Adipocyte (in vitro differentiated cells): ENCODE data around the gene AHCYL2.
A peak's percentile ranks its signal among the peaks of the same experiment; 100 is the strongest.

Experiments used
- DNase-seq: peaks from one replicate; pipeline ENCODE4 v3.0.0-alpha.2; 2015; ENCODE audit warnings: low read depth
- H3K27me3 ChIP-seq: replicated peaks from 2 replicates; pipeline ENCODE4 v1.7.0; 2013; ENCODE audit warnings: mild to moderate bottlenecking, low read length, moderate library complexity; ENCODE audit not compliant: control insufficient read depth, insufficient read depth
- H3K36me3 ChIP-seq: 2 replicates; pipeline ENCODE4 v1.7.0; 2013; ENCODE audit warnings: low read length, mild to moderate bottlenecking, moderate library complexity; ENCODE audit not compliant: control insufficient read depth, insufficient read depth, severe bottlenecking
- H3K4me1 ChIP-seq: 2 replicates; pipeline ENCODE4 v1.7.0; 2013; ENCODE audit warnings: mild to moderate bottlenecking, low read length, moderate library complexity; ENCODE audit not compliant: control insufficient read depth, insufficient read depth
- H3K4me3 ChIP-seq: 2 replicates; pipeline ENCODE4 v1.7.0; 2013; ENCODE audit warnings: mild to moderate bottlenecking, low read length, moderate library complexity
- H3K9ac ChIP-seq: 2 replicates; pipeline ENCODE4 v1.7.0; 2013; ENCODE audit warnings: mild to moderate bottlenecking, low read length, moderate library complexity
- H3K9me3 ChIP-seq: 2 replicates; pipeline ENCODE4 v1.7.0; 2013; ENCODE audit warnings: mild to moderate bottlenecking, low read length, moderate library complexity; ENCODE audit not compliant: control insufficient read depth

AHCYL2 gene

DNA sequence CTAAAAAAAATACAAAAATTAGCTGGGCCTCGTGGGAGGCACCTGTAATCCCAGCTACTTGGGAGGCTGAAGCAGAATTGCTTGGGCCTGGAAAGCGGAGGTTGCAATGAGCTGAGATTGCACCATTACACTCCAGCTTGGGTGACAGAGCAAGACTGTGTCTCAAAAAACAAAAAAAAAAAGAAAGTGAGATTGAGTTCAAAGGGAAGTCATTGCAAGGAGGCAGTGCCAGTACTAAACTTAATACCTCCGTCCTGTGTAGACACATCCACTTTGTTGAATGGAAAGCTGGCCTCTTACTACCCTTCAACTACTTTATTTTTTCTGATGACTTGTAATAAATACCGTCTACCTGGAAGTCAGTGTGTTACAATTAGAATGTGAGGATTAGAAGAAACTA, 31.0 kb downstream of the AHCYL2 start:
- Histone ChIP-seq H3K36me3 (no peaks in the 10 kb centered on the region), H3K4me3 (no peak overlapping the region), H3K27me3 (no peaks in the 10 kb centered on the region), H3K9ac (no peak overlapping the region), H3K9me3 (no peaks in the 10 kb centered on the region), H3K4me1 (peaks cover 13% of the 10 kb centered on the region)
- DNase-seq = no peak

DNA sequence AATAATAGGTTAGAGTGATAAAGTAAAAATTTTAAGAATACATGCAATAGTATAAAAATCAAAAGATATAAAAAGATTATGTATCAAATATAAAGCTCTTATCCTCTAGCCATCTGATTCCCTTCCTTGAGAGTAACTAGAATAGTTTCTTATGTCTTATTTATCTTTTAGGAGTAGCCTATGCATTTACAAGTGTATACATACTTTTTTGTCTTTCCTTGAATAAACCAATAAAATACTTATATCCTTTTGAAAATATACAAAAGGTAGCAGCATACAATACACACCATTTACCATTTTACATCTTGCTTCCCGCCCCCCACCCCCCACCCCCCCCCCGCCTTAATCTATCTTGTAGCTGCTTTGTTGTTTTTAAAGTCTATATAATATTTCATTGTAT, 31.4 kb downstream of the AHCYL2 start:
- no peak overlapping the region for H3K4me3 ChIP-seq
- no peaks in the 10 kb centered on the region for H3K36me3 ChIP-seq
- DNase-seq = no peak
- H3K9me3 ChIP-seq = no peaks in the 10 kb centered on the region
- H3K4me1 ChIP-seq = peaks cover 13% of the 10 kb centered on the region
- no peak overlapping the region for H3K9ac ChIP-seq
- no peaks in the 10 kb centered on the region for H3K27me3 ChIP-seq

DNA sequence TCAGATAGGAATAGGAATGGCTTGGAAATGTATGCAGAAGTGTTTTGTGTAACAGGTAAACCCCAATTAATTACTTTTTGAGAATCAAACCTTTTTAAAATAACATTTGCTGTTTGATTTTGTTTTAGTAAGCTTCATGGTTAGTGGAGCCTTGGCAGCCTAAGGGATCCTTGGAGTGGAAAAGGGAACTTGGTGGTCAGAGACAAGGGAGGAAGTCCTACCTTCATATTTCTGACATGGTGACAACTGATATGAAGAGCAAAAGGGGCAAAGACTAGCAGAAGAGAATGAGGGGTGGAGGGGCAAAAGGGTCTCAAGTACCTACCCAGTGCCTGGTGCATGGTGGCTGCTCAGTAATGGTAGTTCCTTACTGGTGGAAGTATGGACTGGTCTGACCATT, 32.3 kb downstream of the AHCYL2 start:
- Histone ChIP-seq H3K27me3 (no peaks in the 10 kb centered on the region), H3K9me3 (no peaks in the 10 kb centered on the region), H3K9ac (no peak overlapping the region), H3K4me3 (no peak overlapping the region), H3K36me3 (no peaks in the 10 kb centered on the region), H3K4me1 (peaks cover 9% of the 10 kb centered on the region)
- DNase-seq = no peak

DNA sequence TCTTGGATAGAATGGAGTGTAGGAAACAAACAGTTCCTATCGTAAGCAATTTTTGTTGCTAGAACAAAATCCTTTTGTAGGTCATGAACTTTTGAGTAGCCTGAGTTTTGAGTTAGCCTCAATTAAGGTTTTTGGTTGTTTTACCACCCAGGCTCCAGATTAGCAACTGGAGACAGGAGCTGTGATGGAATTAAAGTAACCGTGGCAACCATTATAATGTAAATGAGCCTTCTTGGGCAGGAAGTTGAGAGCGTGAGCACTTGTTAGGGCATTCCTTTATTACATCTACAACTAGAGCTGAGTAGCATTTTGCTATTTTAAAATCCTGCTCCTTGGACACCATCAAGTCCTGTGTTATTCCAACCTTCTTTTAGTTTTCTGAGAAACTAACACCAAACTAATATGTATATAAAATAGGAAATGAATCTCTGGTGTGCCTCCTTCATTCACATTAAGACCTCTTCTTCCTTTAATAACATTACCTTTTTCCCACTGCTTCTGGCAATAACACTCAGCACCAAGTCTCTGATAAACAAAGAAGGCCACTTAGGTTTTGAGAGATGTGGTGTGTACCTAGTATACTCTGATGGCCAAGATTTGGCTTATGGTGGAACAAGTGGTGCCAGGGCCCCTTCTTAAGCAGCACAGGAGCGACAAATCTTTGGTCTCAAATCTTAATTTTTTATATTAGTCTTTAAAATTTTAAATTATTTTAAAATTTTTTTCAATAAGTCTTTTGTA, 34.0 kb downstream of the AHCYL2 start:
- no peaks in the 10 kb centered on the region for H3K36me3 ChIP-seq
- H3K4me1 ChIP-seq = peaks cover 5% of the 10 kb centered on the region
- H3K9me3 ChIP-seq = no peaks in the 10 kb centered on the region
- no peak overlapping the region for H3K4me3 ChIP-seq
- no peak overlapping the region for H3K9ac ChIP-seq
- H3K27me3 ChIP-seq = no peaks in the 10 kb centered on the region
- DNase-seq = no peak

DNA sequence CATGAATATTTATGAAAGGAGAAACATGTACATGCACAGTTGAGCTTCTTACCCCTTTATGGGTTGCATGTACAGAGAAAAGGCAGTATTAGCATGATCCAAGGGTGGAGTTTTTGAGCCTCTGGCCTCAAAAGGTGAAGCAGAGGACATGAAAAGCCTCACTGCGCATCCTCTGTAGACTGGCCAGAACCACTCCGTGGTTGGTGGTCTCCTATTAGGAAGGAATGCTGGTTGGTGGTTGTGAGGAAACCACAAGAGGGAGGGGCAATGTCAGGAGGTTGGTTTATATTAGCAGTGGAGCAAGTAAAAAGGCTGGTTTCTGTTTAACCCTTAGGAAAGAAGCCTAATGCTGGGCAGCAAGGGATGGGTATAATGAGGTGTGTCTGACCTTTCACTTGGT, 37.5 kb downstream of the AHCYL2 start:
- no peaks in the 10 kb centered on the region for H3K27me3 ChIP-seq
- no peak overlapping the region for H3K4me3 ChIP-seq
- H3K36me3 ChIP-seq = no peaks in the 10 kb centered on the region
- no peak overlapping the region for H3K9ac ChIP-seq
- no peaks in the 10 kb centered on the region for H3K9me3 ChIP-seq
- no peak for DNase-seq
- H3K4me1 ChIP-seq = peaks cover 5% of the 10 kb centered on the region

DNA sequence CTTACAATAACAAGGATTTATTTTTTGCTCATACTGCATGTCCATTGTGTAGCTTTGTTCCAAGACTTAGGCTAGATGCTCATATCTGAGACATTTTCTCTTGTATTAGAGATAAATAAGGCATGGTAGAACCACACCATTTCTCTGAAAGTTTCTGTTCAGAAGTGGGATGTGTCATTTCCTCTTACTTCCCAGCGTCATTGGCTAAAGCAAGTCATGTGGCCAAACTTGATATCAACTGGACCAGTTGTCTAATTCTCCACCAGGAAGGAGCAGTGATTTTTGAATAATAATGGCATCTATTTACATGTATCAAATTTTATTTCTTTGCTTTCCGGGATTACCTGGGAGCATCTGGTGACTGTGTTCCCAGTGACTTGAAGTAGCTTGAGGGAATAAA, 38.3 kb downstream of the AHCYL2 start:
- no peak for DNase-seq
- H3K36me3 ChIP-seq = no peaks in the 10 kb centered on the region
- no peak overlapping the region for H3K4me3 ChIP-seq
- no peak overlapping the region for H3K9ac ChIP-seq
- no peaks in the 10 kb centered on the region for H3K9me3 ChIP-seq
- H3K27me3 ChIP-seq = no peaks in the 10 kb centered on the region
- peaks cover 5% of the 10 kb centered on the region for H3K4me1 ChIP-seq

DNA sequence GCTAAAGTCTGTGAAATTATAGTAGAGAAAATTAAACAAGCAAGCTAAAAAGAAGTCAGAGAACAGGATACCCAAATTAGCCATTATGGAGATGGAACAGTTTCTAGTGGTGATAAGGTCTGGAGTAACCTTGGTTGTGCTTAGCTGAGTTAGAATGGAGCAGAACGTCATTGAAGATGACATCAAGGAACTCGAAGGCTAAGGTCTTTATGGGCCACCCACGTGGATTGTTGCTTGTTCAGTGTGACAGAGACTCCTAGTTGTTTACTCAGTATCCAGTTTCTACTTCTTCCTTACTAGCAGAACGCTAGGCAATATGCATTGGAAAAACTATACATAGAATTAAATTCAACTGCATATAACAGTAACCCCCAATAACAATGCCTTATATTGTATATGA, 39.7 kb downstream of the AHCYL2 start:
- no peak for DNase-seq
- H3K4me1 ChIP-seq = peaks cover 3% of the 10 kb centered on the region
- no peak overlapping the region for H3K9ac ChIP-seq

DNA sequence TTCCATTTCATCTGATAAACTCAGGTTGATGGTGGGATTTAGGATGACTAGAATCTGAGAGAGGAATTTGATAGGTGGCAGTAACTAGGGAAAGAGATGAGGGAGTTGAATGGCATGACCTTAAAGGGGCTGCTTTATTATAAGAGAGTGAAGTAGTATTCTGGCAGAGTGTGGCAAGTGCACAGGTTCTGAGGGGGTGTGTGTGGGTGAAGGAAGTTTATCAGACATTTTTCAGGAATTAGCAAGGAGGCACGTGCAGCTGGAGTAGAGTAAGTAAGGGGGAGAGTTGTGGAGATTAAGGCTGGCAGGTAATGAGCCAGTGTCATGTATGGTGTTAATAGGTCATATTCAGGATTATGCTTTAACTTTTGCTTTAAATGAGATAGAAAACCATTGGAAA, 40.5 kb downstream of the AHCYL2 start:
- Histone ChIP-seq H3K4me3 (no peak overlapping the region), H3K9me3 (no peaks in the 10 kb centered on the region), H3K36me3 (no peaks in the 10 kb centered on the region), H3K27me3 (no peaks in the 10 kb centered on the region), H3K4me1 (no peaks in the 10 kb centered on the region), H3K9ac (no peak overlapping the region)
- DNase-seq = no peak

More for the DNA sequence above, 39.7 kb downstream of the AHCYL2 start:
- H3K36me3 ChIP-seq = no peaks in the 10 kb centered on the region
- H3K27me3 ChIP-seq = no peaks in the 10 kb centered on the region
- no peak overlapping the region for H3K4me3 ChIP-seq
- H3K9me3 ChIP-seq = no peaks in the 10 kb centered on the region

DNA sequence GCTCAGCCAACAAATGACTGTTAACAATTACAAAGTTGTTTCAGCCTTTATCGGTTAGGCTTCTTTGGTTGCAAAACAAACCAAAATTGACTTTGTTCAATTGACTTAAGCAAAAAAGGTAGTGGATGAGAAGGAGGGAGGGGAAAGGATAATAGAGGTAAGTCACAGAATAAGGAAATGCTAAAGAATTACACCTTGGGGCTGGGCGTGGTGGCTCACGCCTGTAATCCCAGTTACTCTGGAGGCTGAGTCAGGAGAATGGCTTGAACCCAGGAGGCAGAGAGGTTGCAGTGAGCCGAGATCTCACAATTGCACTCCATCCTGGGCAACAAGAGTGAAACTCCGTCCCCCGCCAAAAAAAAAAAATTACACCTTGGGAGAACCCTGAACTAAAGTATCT, 41.4 kb downstream of the AHCYL2 start:
- no peak overlapping the region for H3K4me3 ChIP-seq
- no peaks in the 10 kb centered on the region for H3K27me3 ChIP-seq
- H3K9me3 ChIP-seq = no peaks in the 10 kb centered on the region
- no peak overlapping the region for H3K9ac ChIP-seq
- no peak for DNase-seq
- H3K36me3 ChIP-seq = no peaks in the 10 kb centered on the region
- peaks cover 2% of the 10 kb centered on the region for H3K4me1 ChIP-seq

DNA sequence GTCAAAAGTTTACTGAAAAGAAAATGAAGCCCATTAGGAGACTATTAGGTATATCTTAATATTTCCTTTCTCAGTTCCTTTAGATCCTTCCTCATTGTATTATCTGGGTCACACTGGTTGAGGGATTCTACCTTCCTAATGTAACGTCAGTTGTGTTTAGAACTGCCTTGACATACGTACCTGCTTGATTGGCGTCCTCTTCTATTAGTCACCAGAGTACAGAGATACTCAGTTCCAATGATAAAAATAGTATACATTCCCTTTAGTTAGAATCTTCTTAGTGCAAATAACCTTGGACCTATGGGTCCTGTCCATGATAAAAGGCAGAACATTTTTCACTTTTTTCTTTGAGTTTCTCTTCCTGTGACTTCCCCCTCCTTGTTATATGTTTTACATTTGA, 45.2 kb downstream of the AHCYL2 start:
- no peak overlapping the region for H3K9ac ChIP-seq
- no peak overlapping the region for H3K4me3 ChIP-seq
- no peak for DNase-seq
- H3K9me3 ChIP-seq = peaks cover 10% of the 10 kb centered on the region
- peaks cover 2% of the 10 kb centered on the region for H3K4me1 ChIP-seq
- no peaks in the 10 kb centered on the region for H3K27me3 ChIP-seq
- no peaks in the 10 kb centered on the region for H3K36me3 ChIP-seq

DNA sequence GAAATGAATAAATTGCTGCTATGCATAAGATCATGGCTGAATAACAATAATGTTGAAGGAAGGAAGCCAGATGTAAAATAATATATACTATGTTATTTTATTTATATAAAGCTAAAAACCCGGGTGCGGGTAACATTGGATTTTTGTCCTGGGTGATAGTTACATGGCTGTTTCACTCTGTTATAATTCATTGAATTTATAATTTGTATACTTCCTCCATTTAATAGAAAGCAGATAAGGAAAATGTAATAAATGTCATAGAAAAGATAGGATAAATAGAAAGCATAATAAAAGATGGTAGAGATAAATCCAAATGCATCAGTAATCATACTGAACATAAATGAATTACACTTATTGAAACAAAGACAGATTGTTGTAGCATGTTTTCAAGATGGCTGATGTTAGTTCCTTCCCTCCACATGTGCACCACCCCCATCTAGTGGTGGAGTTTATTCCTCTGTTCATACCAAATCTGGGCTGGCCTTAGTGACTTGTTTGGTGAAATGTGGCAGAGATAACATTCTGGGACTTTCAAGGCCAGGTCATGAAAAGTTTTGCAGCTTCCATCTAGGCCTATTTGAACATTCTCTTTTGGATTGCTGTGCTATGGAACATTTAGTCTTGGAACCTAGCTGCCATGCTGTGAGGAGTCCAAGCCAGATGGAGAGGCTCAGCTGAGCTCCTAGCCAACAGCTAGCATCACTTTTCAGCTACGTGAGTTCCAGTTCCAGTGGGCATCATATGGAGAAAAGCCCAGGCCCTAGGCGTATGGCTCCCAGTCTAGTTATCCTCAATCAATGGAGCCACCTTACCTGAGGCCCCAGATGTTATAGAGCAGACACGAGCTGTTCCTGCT, 46.9 kb downstream of the AHCYL2 start:
- H3K9ac ChIP-seq = no peak overlapping the region
- DNase-seq = peak; percentile 24
- peaks cover 2% of the 10 kb centered on the region for H3K4me1 ChIP-seq
- H3K4me3 ChIP-seq = no peak overlapping the region
- peaks cover 10% of the 10 kb centered on the region for H3K9me3 ChIP-seq
- H3K27me3 ChIP-seq = no peaks in the 10 kb centered on the region
- H3K36me3 ChIP-seq = no peaks in the 10 kb centered on the region
